Measurements from ENCODE around the gene AIG1.
"Not testable (repeated sequence)": the region's sequence is repeated elsewhere in the genome, so short reads cannot be mapped to it uniquely, and the experiment has no call there.

The AIG1 gene

DNA sequence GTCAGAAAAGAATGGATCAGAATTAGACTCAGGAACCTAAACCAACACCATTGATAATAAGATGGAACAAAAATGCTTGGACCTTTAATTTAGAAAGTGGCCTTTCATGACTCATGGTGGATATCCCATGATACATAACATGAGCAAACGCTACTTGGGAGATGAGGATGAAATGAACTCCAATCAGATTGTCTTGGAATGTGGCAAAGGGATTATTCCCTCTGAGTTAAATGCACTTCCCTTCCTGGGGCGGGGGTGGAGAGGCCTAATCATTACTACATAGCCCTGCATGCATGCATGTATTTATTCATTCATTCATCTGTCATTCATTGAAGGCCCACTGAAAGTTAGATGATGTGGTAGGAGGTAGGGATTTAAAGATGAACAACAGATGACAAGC is 174.0 kb downstream of the AIG1 start:
- no peak overlapping the region for H3K27ac ChIP-seq
- TF ChIP-seq, protein P1, sequence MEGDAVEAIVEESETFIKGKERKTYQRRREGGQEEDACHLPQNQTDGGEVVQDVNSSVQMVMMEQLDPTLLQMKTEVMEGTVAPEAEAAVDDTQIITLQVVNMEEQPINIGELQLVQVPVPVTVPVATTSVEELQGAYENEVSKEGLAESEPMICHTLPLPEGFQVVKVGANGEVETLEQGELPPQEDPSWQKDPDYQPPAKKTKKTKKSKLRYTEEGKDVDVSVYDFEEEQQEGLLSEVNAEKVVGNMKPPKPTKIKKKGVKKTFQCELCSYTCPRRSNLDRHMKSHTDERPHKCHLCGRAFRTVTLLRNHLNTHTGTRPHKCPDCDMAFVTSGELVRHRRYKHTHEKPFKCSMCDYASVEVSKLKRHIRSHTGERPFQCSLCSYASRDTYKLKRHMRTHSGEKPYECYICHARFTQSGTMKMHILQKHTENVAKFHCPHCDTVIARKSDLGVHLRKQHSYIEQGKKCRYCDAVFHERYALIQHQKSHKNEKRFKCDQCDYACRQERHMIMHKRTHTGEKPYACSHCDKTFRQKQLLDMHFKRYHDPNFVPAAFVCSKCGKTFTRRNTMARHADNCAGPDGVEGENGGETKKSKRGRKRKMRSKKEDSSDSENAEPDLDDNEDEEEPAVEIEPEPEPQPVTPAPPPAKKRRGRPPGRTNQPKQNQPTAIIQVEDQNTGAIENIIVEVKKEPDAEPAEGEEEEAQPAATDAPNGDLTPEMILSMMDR (conservative IDR thresholded peaks at IDR 0.05) = no peak

DNA sequence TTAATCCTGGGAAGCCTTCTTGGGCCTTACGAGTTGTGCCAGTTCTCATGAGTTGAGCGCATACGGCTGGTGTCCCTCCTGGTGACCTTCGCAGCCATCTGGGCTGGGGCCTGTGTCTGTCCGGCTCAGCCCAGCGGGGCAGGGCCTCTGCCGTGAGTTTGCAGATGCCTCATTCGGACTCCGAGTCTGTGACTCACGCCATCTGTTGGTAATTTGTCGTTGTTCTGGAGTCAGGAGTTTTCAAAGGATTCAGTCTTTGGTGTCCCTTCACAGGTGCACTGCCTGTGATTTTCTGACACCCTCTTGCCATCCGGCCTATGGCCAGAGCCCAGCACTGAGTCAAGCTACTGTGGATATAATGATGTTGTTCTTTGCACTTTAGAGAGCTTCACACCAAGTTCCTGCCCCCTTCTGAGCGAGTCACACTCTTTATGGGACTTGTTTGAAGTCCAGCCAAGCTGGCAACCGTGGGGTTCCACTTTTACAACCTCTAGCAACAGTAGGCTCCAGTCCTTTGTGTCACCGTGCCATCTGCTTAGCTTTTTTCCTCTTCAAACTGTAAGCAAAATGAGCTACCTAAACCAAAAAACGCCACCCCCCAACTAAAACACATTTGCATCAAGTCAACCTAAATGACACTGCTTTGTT is 175.6 kb downstream of the AIG1 start:
- TF ChIP-seq, protein P1 (conservative IDR thresholded peaks at IDR 0.05) = no peak
- H3K27ac ChIP-seq = no peak overlapping the region

DNA sequence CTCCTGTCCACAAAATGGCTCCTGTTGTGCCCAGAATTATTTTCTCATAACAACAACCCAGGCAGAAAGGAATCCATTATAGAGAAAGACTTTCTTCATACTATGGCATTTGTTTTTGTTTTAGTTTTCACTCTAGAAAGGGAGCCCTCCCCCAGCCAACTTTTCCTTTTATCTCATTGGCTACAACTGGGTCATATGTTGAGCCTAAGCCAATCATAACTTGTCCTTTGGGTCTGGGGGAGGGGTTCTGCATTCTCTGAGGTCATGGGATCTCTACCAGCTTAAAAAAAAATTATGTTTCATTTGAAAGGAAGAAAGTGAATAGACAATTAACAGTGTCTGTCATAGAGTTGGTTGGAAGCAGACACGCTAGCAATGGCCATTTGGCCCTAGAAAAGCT is 177.6 kb downstream of the AIG1 start:
- TF ChIP-seq, protein P1 (conservative IDR thresholded peaks at IDR 0.05) = no peak
- H3K27ac ChIP-seq = no peak overlapping the region

DNA sequence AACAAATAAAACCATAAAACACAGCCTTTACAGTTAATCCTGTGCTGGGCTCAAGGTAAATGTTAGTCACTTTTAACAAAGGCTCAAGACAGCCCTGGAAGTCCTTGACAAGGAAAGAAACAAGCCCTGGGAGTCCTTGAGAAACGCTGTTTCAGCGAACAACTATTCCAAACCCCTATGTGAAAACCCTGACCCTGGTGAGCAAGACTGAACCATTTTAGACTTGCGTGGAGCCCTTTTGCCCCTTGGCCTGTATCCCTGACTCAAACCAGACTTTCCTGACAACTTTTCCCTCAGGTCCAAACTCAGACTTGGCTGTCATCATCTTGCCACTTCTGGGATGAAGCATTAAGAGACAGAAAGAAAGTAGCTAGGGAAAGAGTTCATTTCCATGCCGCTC is 180.4 kb downstream of the AIG1 start:
- TF ChIP-seq, protein P1 (conservative IDR thresholded peaks at IDR 0.05) = no peak
- H3K27ac ChIP-seq = no peak overlapping the region

DNA sequence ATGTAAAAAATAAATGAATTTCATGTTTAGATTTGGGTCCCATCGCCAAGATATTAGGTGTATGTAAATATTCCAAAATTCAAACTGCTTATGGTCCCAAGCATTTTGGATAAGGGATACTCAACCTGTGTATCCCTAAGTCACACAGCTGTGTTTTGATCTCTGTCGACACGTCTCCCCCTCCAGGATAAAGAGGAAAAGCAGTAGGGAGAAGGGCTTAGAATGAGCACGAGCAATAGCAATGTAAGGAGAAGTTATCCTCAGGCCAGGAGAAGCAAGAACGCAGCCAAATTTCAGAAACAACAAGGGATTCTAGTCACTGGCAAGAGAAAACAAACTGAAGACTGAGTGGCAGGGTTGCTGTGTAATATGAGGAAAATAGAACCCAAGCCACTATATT is 181.2 kb downstream of the AIG1 start:
- no peak overlapping the region for H3K27ac ChIP-seq
- TF ChIP-seq, protein P1 (conservative IDR thresholded peaks at IDR 0.05) = no peak

DNA sequence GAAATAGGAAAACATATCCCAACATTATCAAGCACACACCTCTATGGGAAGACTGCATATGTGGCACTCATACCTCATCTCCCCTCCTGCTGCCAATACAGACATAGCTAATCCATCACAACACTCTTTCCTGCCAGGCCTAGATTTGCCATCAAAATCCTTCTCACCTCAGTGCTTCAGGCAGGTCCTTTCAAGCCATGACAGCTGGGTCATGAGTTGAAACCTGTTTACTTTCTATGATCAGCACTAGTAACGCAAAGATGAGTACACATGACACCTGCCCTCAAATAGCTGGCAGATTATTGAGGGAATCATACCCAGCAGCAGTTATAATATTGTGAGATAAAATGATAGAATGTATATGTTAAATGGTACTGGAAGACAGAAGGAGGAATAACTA is 183.1 kb downstream of the AIG1 start:
- H3K27ac ChIP-seq = no peak overlapping the region
- TF ChIP-seq, protein P1 (conservative IDR thresholded peaks at IDR 0.05) = no peak

DNA sequence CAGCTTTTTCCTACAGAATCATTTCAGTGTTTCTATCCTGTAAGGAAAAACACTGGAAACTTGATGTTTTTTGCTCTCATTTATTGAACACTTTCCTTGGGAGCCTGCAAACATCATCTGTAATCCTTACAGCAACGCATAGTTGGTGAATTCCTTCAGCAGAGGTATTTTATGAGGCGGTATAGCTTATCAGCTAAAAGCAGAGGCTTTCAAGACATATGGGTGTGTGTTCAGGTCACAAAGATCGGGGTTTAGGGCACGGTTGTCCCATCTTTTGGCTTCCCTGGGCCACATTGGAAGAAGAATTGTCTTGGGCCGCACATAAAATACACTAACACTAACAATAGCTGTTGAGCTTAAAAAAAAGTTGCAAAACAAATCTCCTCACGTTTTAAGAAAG is 185.0 kb downstream of the AIG1 start:
- TF ChIP-seq, protein P1 (conservative IDR thresholded peaks at IDR 0.05) = no peak
- no peak overlapping the region for H3K27ac ChIP-seq

DNA sequence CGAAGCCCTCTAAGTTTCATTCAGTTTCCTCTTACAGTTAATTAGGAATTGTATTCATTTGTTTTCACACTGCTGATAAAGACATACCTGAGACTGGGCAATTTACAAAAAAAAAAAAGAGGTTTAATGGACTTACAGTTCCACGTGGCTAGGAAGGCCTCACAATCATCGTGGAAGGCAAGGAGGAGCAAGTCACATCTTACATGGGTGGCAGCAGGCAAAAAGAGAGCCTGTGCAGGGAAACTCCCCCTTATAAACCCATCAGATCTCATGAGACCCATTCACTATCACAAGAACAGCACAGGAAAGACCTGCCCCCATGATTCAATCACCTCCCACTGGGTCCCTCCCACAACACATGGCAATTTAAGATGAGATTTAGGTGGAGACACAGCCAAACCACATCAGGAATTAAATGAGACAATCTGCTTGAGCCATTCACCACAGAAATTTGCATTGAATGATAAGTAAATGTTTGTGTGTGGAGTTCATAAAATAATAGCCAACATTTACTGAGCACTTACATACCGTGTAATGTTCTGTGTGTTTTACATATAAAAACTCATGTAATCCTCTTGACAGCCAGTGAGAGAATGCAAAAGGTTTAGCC is 185.6 kb downstream of the AIG1 start:
- not testable (repeated sequence) for H3K27ac ChIP-seq
